Left colon (tissue), 2 donors: ENCODE results near the gene MRC1. TPM values are rescaled to one million over a fixed set of nuclear protein-coding genes. Genes with fewer than 3 reads are reported as not detected.

Source experiments
- ATAC-seq: fragments of 200-7000 bp; cut with Tn5 transposase; one replicate; pipeline ENCODE4 v1.9.1; 2020; ENCODE audit warnings: mild to moderate bottlenecking, moderate library complexity
- DNase-seq, 2 donors: peaks; one replicate each; pipeline ENCODE4 v3.0.0-alpha.2; 2020
- intact Hi-C, 2 donors: fragments of 100-400 bp; cut with DNase I in 1 of 2; cut with micrococcal nuclease in 1 of 2; formaldehyde crosslinking; loops; one replicate each; pipeline versions ENCODE4 v1.11.2 to v1.14.0; 2022; cut with DNase I, micrococcal nuclease
- long read RNA-seq: library from polyadenylated mRNA; unstranded; transcript quantifications from one replicate; pipeline ENCODE4 v2.0.0, GENCODE V29; 2021
- total RNA-seq, 2 donors: library from RNA; stranded (reverse); fragmentation: NEBNext Ultra II Directional; extraction: Animal tissue kit (Norgen Biotek cat#: 25700); gene quantifications; one replicate each; pipeline ENCODE4 v1.2.1, GENCODE V29; 2021
- donor health status: DM: no; HTN: no; CAD: no.
- donor health status: DM: yes; HTN: yes; CAD: no.

MRC1 gene
- total RNA-seq = 10 to 100 TPM; 11.0 to 25.2 TPM
- long read RNA-seq, full-length matches to known transcripts = 2 of 8 reads
- long read RNA-seq, partial matches to known transcripts = 3 of 8 reads
- long read RNA-seq, other reads (novel, unspliced or antisense) = 3 of 8 reads

- intact Hi-C loops = no loop called here
- ATAC-seq (peak; percentile 25), DNase-seq (peak in 1 of 2 donors; percentile 38)
Observed at GRCh38 chr10:17808971-17809841, at the start of gene MRC1. TSS of gene MRC1 (plus strand) at chr10:17809348. CDS start at chr10:17809466, 118 bp downstream.

- intact Hi-C loops = no loop called here
- ATAC-seq = no peak
- DNase-seq = no peak
Observed at GRCh38 chr10:17764142-17764541, 45.0 kb upstream of the MRC1 start.

GRCh38 chr10:17765602-17766001, 43.5 kb upstream of the MRC1 start:
- no peak for ATAC-seq

GRCh38 chr10:17766731-17767130, 42.4 kb upstream of the MRC1 start:
- no peak for DNase-seq
- intact Hi-C loops = no loop called here
- no peak for ATAC-seq

More at GRCh38 chr10:17765602-17766001, 43.5 kb upstream of the MRC1 start:
- DNase-seq = no peak
- intact Hi-C loops = no loop called here

- ATAC-seq (no peak), DNase-seq (no peak)
- intact Hi-C loops = no loop called here
Observed at GRCh38 chr10:17768496-17768895, 40.7 kb upstream of the MRC1 start.

GRCh38 chr10:17768957-17769356, 40.2 kb upstream of the MRC1 start:
- intact Hi-C loops = no loop called here
- DNase-seq = no peak
- no peak for ATAC-seq

- DNase-seq (no peak), ATAC-seq (no peak)
- intact Hi-C loops = no loop called here
Observed at GRCh38 chr10:17771017-17771416, 38.1 kb upstream of the MRC1 start.

- no peak for DNase-seq
- intact Hi-C loops = no loop called here
- no peak for ATAC-seq
Observed at GRCh38 chr10:17779784-17780183, 29.4 kb upstream of the MRC1 start.

GRCh38 chr10:17780727-17781126, 28.4 kb upstream of the MRC1 start:
- ATAC-seq = no peak
- intact Hi-C loops = no loop called here

GRCh38 chr10:17781856-17782255, 27.3 kb upstream of the MRC1 start:
- DNase-seq = no peak
- intact Hi-C loops = no loop called here
- peak; percentile 65 for ATAC-seq

More at GRCh38 chr10:17780727-17781126, 28.4 kb upstream of the MRC1 start:
- DNase-seq = no peak

GRCh38 chr10:17782921-17783665, 26.1 kb upstream of the MRC1 start:
- ATAC-seq (peak; percentile 22), DNase-seq (no peak)
- intact Hi-C loops = no loop called here

GRCh38 chr10:17783751-17784150, 25.4 kb upstream of the MRC1 start:
- DNase-seq (no peak), ATAC-seq (peak; percentile 35)
- intact Hi-C loops = no loop called here

GRCh38 chr10:17784688-17785087, 24.5 kb upstream of the MRC1 start:
- ATAC-seq (no peak), DNase-seq (no peak)
- intact Hi-C loops = no loop called here

GRCh38 chr10:17785276-17785930, 23.7 kb upstream of the MRC1 start:
- no peak for DNase-seq
- intact Hi-C loops = no loop called here
- no peak for ATAC-seq

- ATAC-seq = peak; percentile 32
- intact Hi-C loops = no loop called here
- DNase-seq = no peak
Observed at GRCh38 chr10:17787087-17787961, 21.8 kb upstream of the MRC1 start.

GRCh38 chr10:17788646-17789045, 20.5 kb upstream of the MRC1 start:
- intact Hi-C loops = no loop called here
- no peak for ATAC-seq
- DNase-seq = no peak

- intact Hi-C loops = no loop called here
- ATAC-seq = no peak
- no peak for DNase-seq
Observed at GRCh38 chr10:17789396-17789795, 19.8 kb upstream of the MRC1 start.

- ATAC-seq (no peak), DNase-seq (no peak)
- intact Hi-C loops = no loop called here
Observed at GRCh38 chr10:17790651-17791050, 18.5 kb upstream of the MRC1 start.
